ENCODE data around the gene CLIC3.

- TF ChIP-seq CTCF (IDR thresholded peaks at IDR 0.05) = no peak
- no peak for TF ChIP-seq POLR2A (IDR thresholded peaks at IDR 0.05)
Observed at GRCh38 chr9:137001857-137002645, 5.7 kb upstream of the CLIC3 start.
